GM21723 (cell line): Measurements from ENCODE around the gene INA.

Source experiments
- ATAC-seq: cut with Tn5 transposase; IDR thresholded peaks from one replicate; pipeline ENCODE4 v1.9.1; 2021; ENCODE audit warnings: mild to moderate bottlenecking, moderate library complexity; ENCODE audit not compliant: unreplicated experiment

The INA gene

GRCh38 chr10:103265717-103266329 lies 11.1 kb upstream of the INA start:
- ATAC-seq = no peak

DNA sequence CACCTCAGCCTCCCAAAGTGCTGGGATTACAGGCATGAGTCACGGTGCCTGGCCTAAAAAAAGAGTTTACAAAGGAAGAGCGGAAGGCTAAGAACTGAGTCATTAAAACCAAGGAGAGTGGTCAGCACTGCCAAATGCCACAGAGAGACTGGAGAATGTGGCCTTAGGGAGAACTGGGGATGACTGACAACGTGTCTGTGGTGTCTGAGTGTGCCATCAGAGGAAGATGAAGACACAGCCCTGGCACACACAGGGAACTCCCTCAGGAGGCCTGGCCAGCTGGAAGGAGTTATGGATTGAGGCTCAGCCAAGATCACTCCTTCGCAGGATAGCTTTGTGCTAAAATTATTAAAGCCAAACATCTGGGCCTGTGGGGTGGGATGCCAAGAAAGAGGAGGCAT lies 3.9 kb upstream of the INA start:
- ATAC-seq = no peak

- no peak for ATAC-seq
Observed at GRCh38 chr10:103276251-103276895, 565 bp upstream of the INA start.

DNA sequence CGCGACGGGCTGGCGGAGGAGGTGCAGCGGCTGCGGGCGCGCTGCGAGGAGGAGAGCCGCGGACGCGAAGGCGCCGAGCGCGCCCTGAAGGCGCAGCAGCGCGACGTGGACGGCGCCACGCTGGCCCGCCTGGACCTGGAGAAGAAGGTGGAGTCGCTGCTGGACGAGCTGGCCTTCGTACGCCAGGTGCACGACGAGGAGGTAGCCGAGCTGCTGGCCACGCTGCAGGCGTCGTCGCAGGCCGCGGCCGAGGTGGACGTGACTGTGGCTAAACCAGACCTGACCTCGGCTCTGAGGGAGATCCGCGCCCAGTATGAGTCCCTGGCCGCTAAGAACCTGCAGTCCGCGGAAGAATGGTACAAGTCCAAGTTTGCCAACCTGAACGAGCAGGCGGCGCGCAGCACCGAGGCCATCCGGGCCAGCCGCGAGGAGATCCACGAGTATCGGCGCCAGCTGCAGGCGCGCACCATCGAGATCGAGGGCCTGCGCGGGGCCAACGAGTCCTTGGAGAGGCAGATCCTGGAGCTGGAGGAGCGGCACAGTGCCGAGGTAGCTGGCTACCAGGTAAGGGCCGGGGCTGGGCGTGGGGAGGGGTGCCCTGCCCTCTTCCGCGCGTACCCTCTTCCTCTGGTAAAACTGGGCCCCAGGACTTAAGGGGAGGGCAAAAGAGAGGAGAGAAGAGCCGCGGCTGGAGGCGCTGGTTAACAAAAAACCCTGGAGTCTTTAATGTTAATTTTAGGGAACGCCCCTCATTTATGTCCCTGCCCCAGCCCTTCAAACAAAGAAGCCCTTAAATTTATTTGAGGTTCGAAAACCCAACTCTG lies 987 bp downstream of the INA start:
- no peak for ATAC-seq

GRCh38 chr10:103278537-103278823 lies 1.5 kb downstream of the INA start:
- ATAC-seq = no peak

GRCh38 chr10:103278862-103279298 lies 1.9 kb downstream of the INA start:
- ATAC-seq = no peak

DNA sequence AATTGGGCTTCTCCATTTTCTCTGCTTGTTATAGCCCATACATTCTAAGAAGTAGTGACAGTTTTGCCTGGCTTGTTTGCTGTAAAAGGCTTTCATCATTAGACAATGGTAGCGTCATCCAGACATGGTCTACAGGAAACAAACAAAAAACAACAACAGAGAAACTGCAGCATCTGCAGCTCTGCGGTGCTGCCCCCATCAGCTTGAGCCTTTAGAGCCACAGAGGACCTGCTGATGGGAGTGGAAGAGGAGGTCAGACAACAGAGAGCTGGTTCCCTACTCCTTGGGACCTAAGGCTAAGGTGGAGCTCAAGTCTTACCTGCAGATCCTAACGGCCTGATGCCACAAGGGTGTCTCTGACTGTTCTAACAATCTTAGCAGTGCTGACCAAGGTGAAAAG lies 3.1 kb downstream of the INA start:
- ATAC-seq = no peak

- ATAC-seq = no peak
Observed at GRCh38 chr10:103280506-103280905, 3.6 kb downstream of the INA start.

GRCh38 chr10:103281753-103282152 lies 4.8 kb downstream of the INA start:
- ATAC-seq = no peak

GRCh38 chr10:103282961-103283360 lies 6.0 kb downstream of the INA start:
- no peak for ATAC-seq

DNA sequence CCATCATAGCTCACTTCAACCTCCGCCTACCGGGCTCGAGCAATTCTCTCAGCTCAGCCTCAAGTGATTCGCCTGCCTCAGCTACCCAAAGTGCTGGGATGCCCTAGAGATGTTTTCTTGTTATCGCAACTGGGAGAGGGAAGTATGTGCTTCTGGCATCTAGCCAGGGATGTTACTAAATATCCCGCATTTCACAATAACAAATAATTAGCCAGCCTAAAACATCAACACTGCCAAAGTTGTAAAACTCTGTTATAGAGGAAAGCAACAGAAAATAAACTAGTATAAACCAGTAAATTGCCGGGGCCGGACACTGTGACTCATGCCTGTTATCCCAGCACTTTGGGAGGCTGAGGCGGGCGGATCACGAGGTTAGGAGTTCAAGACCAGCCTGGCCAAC lies 7.2 kb downstream of the INA start:
- no peak for ATAC-seq

DNA sequence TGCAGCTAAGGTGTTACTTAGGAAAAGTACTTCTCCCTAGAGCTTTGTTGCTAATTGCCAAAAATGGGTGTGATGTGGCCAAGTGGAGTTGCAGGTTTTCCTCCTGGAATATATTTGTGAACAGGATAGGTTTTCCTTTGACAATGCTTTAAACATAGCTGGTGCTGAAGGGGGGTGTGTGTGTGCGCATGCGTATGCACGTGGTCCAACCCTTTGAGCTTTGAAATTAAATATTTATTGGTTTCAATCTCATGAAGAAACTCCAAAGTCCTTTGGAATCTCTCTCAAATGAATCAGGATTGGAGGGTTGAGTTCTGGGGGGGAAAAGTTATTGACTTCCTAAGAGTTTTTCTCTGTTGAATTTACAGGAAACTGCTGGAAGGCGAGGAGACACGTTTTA lies 11.1 kb downstream of the INA start:
- ATAC-seq = no peak

DNA sequence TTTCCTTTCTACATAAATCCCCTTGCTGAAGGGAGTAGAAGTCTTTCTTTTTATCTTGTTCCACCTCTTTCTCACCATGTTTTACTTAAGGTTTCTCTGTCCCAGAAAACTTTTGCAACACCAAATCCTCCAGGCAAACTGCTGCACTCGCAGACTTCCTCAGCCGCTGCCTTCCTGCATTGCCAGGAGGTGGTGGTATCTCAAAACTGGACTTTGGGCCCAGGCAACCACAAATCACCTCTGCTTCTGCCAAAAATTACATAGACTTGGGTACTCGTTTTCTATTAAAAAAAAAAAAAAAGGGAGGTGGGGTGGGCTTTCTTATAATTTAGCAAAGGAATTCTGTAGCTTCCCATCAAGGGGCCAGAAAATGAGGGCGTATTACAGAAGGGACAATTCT lies 14.7 kb downstream of the INA start:
- no peak for ATAC-seq

DNA sequence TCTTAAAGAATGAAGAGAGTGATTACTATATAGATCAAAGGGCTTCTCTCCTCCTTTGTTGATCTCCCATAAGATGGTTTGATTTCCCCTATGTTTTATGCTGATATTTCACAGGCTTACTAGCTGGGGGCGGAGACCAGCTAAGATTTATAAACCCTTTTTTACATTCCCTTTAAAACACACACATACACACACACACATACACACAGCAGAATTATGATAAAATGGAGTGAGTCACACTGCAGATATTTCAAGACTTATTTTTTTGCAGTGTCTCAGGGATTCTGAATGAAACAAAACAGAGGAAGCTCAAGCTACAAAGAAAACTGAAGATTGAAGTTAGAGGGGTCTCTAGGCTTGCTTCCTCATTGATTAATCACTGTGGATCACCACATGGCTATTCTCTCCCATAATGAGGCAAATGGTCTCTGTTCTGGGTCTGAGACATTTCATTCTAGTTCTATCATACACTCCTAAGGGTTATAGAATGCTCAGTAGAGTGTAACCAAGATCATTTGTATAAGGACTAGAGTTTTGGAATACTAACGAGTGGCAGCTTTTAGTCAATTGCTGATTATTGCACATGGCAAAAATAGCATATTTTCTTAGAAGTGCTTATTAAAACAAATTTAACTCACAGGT lies 18.6 kb downstream of the INA start:
- ATAC-seq = no peak

DNA sequence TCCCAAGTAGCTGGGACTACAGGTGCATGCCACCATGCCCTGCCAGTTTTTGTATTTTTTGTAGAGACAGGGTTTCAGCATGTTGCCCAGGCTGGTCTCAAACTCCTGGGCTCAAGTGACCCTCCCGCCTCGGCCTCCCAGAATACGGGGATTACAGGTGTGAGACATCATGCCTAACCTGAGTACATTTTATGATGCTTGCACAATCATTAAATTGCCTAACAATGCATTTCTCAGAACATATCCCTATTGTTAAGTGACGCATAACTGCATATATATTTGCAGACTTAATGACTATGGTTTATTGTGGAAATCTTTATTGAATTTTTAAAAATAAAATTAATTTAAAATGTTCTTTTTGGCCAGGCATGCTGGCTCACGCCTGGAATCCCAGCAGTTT lies 30.7 kb downstream of the INA start:
- ATAC-seq = no peak

- no peak for ATAC-seq
Observed at GRCh38 chr10:103310197-103310596, 33.3 kb downstream of the INA start.

GRCh38 chr10:103316087-103316486 lies 39.1 kb downstream of the INA start:
- no peak for ATAC-seq

GRCh38 chr10:103327906-103328305 lies 51.0 kb downstream of the INA start:
- no peak for ATAC-seq

DNA sequence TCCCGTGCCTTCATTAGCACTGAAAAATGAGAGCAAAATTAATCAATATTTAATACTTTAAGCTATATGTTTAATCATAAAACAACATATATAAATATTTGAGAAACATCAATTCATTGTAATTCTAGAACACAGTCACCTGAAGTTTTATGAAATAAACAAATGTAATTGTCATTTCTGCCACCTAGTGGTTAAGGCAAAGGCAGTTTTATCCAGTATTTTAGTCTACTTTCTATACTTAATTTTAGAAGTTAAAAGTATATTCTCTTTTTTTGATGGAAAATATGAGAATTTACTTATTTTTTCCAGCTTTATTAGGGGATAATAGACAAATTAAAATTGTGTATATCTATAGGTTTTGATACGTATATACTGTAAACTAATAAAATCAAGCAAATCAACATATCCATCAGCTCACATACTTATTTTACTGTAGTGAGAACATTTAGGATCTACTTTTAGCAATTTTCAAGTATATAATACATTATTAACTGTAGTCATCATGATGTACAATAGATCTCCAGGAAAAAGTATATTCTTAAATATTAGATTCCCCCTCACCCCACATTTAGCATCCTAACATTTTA lies 57.1 kb downstream of the INA start:
- ATAC-seq = no peak

DNA sequence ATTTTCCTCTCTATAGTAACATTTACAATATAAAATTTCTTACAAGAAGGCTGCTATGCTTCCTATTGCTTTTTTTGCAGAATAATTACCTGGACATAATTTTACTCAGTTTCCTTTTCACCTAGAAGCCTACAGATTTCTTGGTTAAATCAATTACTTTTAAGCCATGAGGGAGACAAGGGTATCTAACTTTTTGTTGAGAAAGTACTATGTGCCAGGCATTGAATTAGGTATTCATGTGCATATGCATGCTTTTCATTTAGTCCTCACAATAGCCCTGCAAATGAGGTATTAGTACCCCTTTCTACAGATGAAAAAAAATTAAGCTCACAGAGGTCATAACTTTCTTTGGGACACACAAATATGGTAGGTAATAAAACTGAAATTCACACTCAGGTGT lies 57.6 kb downstream of the INA start:
- no peak for ATAC-seq

DNA sequence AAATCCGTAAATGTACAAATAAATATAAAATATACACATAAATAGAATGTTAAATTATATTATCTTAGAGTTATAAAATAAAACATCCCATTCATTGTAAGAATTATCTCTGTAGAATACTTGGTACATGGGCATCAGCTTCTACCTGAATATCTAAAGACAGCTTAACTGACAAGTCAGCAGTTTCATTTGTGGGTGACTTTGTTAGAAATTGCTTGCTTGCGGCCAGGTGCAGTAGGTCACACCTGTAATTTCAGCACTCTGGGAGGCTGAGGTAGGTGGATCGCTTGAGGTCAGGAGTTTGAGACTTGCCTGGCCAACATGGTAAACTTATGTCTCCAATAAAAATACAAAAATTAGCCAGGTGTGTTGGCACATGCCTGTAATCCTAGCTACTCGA lies 59.4 kb downstream of the INA start:
- ATAC-seq = no peak
